Measurements from ENCODE around the gene KRTAP10-1.
"Not testable (repeated sequence)": the region's sequence is repeated elsewhere in the genome, so short reads cannot be mapped to it uniquely, and the experiment has no call there.

KRTAP10-1 gene

GRCh38 chr21:44569861-44570517 is 30.0 kb upstream of the KRTAP10-1 start:
- no peak for DNase-seq

GRCh38 chr21:44568667-44569556 is 28.9 kb upstream of the KRTAP10-1 start:
- DNase-seq = no peak

- no peak for DNase-seq
Observed at GRCh38 chr21:44568261-44568660, 28.3 kb upstream of the KRTAP10-1 start.

- DNase-seq = no peak
Observed at GRCh38 chr21:44567481-44568171, 27.6 kb upstream of the KRTAP10-1 start.

- DNase-seq = no peak
Observed at GRCh38 chr21:44566403-44566802, 26.4 kb upstream of the KRTAP10-1 start.

- DNase-seq = no peak
Observed at GRCh38 chr21:44564886-44565598, 25.0 kb upstream of the KRTAP10-1 start.

GRCh38 chr21:44564099-44564498 is 24.1 kb upstream of the KRTAP10-1 start:
- DNase-seq = no peak

- DNase-seq = no peak
Observed at GRCh38 chr21:44558695-44559094, 18.7 kb upstream of the KRTAP10-1 start, which contains the start of gene KRTAP10-3. Gene KRTAP10-3 (minus strand): TSS chr21:44558795. CDS start chr21:44558715, 80 bp downstream.

GRCh38 chr21:44558329-44558675 is 18.3 kb upstream of the KRTAP10-1 start:
- not testable (repeated sequence) for DNase-seq

- DNase-seq = no peak
Observed at GRCh38 chr21:44557491-44558328, 17.7 kb upstream of the KRTAP10-1 start.

GRCh38 chr21:44556879-44557278 is 16.9 kb upstream of the KRTAP10-1 start:
- peak; percentile 12 for DNase-seq

- DNase-seq = no peak
Observed at GRCh38 chr21:44555200-44555875, 15.3 kb upstream of the KRTAP10-1 start.

- DNase-seq = no peak
Observed at GRCh38 chr21:44552681-44553080, 12.7 kb upstream of the KRTAP10-1 start.

GRCh38 chr21:44552136-44552535 is 12.1 kb upstream of the KRTAP10-1 start:
- DNase-seq = no peak

GRCh38 chr21:44551340-44551961 is 11.5 kb upstream of the KRTAP10-1 start, which contains the start of gene KRTAP10-2:
Gene KRTAP10-2 (minus strand): TSS chr21:44551505. CDS start chr21:44551458, 47 bp downstream.
- DNase-seq = no peak

GRCh38 chr21:44550807-44551206 is 10.8 kb upstream of the KRTAP10-1 start:
- no peak for DNase-seq

GRCh38 chr21:44550285-44550684 is 10.3 kb upstream of the KRTAP10-1 start:
- not testable (repeated sequence) for DNase-seq

- no peak for DNase-seq
Observed at GRCh38 chr21:44549525-44550211, 9.7 kb upstream of the KRTAP10-1 start.

GRCh38 chr21:44548922-44549321 is 8.9 kb upstream of the KRTAP10-1 start:
- no peak for DNase-seq

GRCh38 chr21:44548381-44548780 is 8.4 kb upstream of the KRTAP10-1 start:
- no peak for DNase-seq

Measured in NCI-H1105 treated with DMSO at 0.1 percent for 48 hours (cell line).